ENCODE data around the gene RAB39A. TPM values are rescaled to one million over a fixed set of nuclear protein-coding genes. Genes with fewer than 3 reads are reported as not detected.

The RAB39A gene
- total and polyA plus RNA-seq, 9 of the 15 experiments (the other 6 are each of a cell fraction or from before 2014, with no cell fraction given), result not detected

- BruUV-seq (replicated peaks), result no TSS peak
- no peaks in the 10 kb centered on the region for H3K36me3 ChIP-seq (ENCODE audit: control insufficient read depth, insufficient read depth, low read length)
- ChIA-PET POLR2A (no interaction called here), CTCF (ENCODE audit: low intra/inter-chr PET ratio) (no interaction called here)
- TF ChIP-seq SIN3A (IDR thresholded peaks at IDR 0.05; ENCODE audit: borderline replicate concordance in 2 of 2, control insufficient read depth in 1 of 2, low read depth in 2 of 2, low read length in 2 of 2) (no peak), ZNF707 (CRISPR knock-in tag; conservative IDR thresholded peaks at IDR 0.05) (no peak), ZNF212 (CRISPR knock-in tag; IDR thresholded peaks at IDR 0.05) (no peak)
- H2AFZ ChIP-seq (ENCODE audit: low read depth, low read length), result no peak overlapping the region
- H3K4me1 ChIP-seq (replicated peaks in 1 of 2; ENCODE audit: control insufficient read depth in 2 of 2, insufficient read depth in 2 of 2, low read length in 2 of 2), result no peaks in the 10 kb centered on the region
- no peaks in the 10 kb centered on the region for H3K9me3 ChIP-seq (replicated peaks; ENCODE audit: control insufficient read depth, insufficient read depth, low read depth, low read length)
- peaks cover 27 to 33% of the 10 kb centered on the region in 2 experiments for H3K27me3 ChIP-seq (ENCODE audit: control insufficient read depth in 2 of 2, insufficient read depth in 2 of 2, low read length in 2 of 2)
- in situ Hi-C loops (cut with MboI), result no loop called here
- H3K4me2 ChIP-seq (ENCODE audit: insufficient read depth, low read length), result no peak overlapping the region
- H3K79me2 ChIP-seq (ENCODE audit: control insufficient read depth, insufficient read depth, low read length), result no peaks in the 10 kb centered on the region
- 0% methylated on average over 3 of the region's 3 CpGs for WGBS (ENCODE audit: insufficient coverage, low coverage, missing lambda C conversion rate)
- H3K9ac ChIP-seq (ENCODE audit: insufficient read depth in 1 of 2, low read depth in 2 of 2, low read length in 2 of 2), result no peak overlapping the region
- intact Hi-C loops (cut with micrococcal nuclease), result no loop called here
- H3K4me3 ChIP-seq, result no peak overlapping the region
- DNase-seq (ENCODE audit: extremely low read depth in 1 of 4, low spot score in 3 of 4), result no peak
- no peak for FAIRE-seq
- H3K27ac ChIP-seq (ENCODE audit: extremely low read depth, low read depth, low read length), result no peak overlapping the region
- no peaks in the 10 kb centered on the region for H3K9me1 ChIP-seq (ENCODE audit: control insufficient read depth, insufficient read depth, low read length)
- ATAC-seq, result no peak
- H4K20me1 ChIP-seq (replicated peaks; ENCODE audit: control insufficient read depth, insufficient read depth, low read length), result no peaks in the 10 kb centered on the region
Observed at GRCh38 chr11:107953446-107953845, 25.2 kb downstream of the RAB39A start.

- H3K27ac ChIP-seq (ENCODE audit: extremely low read depth, low read depth, low read length), result no peak overlapping the region
- no TSS peak for BruUV-seq (replicated peaks)
- H3K9me1 ChIP-seq (ENCODE audit: control insufficient read depth, insufficient read depth, low read length), result no peaks in the 10 kb centered on the region
- no peak for FAIRE-seq
- no peak overlapping the region for H3K9ac ChIP-seq (ENCODE audit: insufficient read depth in 1 of 2, low read depth in 2 of 2, low read length in 2 of 2)
- H3K4me2 ChIP-seq (ENCODE audit: insufficient read depth, low read length), result no peak overlapping the region
- in situ Hi-C loops (cut with MboI) (no loop called here), intact Hi-C loops (cut with micrococcal nuclease) (no loop called here)
- no peak for DNase-seq (ENCODE audit: extremely low read depth in 1 of 4, low spot score in 3 of 4)
- no peak for ATAC-seq
- no peaks in the 10 kb centered on the region for H3K9me3 ChIP-seq (replicated peaks; ENCODE audit: control insufficient read depth, insufficient read depth, low read depth, low read length)
- ChIA-PET POLR2A (no interaction called here), CTCF (ENCODE audit: low intra/inter-chr PET ratio) (no interaction called here)
- no peaks in the 10 kb centered on the region for H3K4me1 ChIP-seq (replicated peaks in 1 of 2; ENCODE audit: control insufficient read depth in 2 of 2, insufficient read depth in 2 of 2, low read length in 2 of 2)
- peaks cover 13 to 16% of the 10 kb centered on the region in 2 experiments for H3K27me3 ChIP-seq (ENCODE audit: control insufficient read depth in 2 of 2, insufficient read depth in 2 of 2, low read length in 2 of 2)
- 0% methylated on average over 1 of the region's 1 CpG for WGBS (ENCODE audit: insufficient coverage, low coverage, missing lambda C conversion rate)
- H4K20me1 ChIP-seq (replicated peaks; ENCODE audit: control insufficient read depth, insufficient read depth, low read length), result no peaks in the 10 kb centered on the region
- H3K79me2 ChIP-seq (ENCODE audit: control insufficient read depth, insufficient read depth, low read length), result no peaks in the 10 kb centered on the region
- H3K4me3 ChIP-seq, result no peak overlapping the region
- H3K36me3 ChIP-seq (ENCODE audit: control insufficient read depth, insufficient read depth, low read length), result no peaks in the 10 kb centered on the region
- H2AFZ ChIP-seq (ENCODE audit: low read depth, low read length), result no peak overlapping the region
- TF ChIP-seq CBFA2T2 (conservative IDR thresholded peaks at IDR 0.05) (no peak), MAX (CRISPR knock-in tag; IDR thresholded peaks at IDR 0.05) (no peak), MAZ (CRISPR knock-in tag; conservative IDR thresholded peaks at IDR 0.05 in 1 of 2, IDR thresholded peaks at IDR 0.05 in 1 of 2) (no peak), MTA2 (IDR thresholded peaks at IDR 0.05; ENCODE audit: low read depth) (no peak), ARID3A (IDR thresholded peaks at IDR 0.05; ENCODE audit: borderline replicate concordance, low read depth, low read length) (no peak), BHLHE40 (IDR thresholded peaks at IDR 0.05; ENCODE audit: low read length) (no peak), TAF7 (tag; IDR thresholded peaks at IDR 0.05) (no peak), DLX4 (CRISPR knock-in tag; IDR thresholded peaks at IDR 0.05) (no peak), NFXL1 (CRISPR knock-in tag; IDR thresholded peaks at IDR 0.05) (no peak), FOXO4 (CRISPR knock-in tag; IDR thresholded peaks at IDR 0.05) (no peak), LCOR (CRISPR knock-in tag; IDR thresholded peaks at IDR 0.05) (no peak)
Observed at GRCh38 chr11:107956543-107956942, 28.3 kb downstream of the RAB39A start.
